ENCODE data around the gene TRIM63.
A peak's percentile ranks its signal among the peaks of the same experiment; 100 is the strongest.

The TRIM63 gene

DNA sequence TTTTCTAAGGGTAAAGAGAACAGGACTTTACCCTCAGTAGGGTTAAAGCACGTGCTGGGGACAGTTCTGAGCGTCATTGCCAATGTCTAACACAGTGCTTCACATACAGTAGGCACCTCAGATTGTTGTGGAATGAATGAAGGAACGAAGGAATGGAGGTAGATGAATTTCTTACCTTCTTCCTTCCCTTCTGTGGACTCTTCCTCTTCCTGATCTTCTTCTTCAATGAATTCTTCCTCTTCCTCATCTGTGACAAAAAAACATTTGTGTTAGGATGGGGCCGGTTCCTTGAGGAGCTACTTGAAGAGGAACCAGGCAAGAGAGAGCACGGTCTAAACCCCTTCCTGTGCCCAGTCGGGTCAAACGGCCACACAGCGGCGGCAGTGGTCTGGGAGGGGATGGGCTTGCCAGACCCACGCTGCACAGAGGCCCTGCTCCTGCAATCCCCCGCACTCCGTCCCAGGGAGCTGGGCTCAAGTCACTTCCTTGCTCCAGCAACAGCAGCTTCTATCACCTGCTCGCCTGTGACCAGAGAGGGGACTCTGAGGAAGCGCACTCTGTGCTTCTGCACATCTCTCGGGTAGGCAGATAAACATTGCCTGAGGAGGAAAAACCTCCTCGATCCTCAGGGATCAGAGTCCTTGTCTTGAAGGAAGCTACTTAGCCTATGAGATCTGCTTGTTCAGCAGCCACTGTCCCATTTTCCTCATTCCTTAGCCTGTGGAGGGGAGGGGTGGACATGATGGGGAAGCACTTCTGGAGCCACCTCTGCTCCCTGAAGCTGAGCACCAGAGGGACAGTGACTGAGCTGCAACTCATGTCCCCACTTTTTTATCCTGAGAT is 13.5 kb downstream of the TRIM63 start:
- no peak for DNase-seq

- no peak for DNase-seq
Measured at GRCh38 chr1:26050248-26050640, 17.2 kb downstream of the TRIM63 start.

DNA sequence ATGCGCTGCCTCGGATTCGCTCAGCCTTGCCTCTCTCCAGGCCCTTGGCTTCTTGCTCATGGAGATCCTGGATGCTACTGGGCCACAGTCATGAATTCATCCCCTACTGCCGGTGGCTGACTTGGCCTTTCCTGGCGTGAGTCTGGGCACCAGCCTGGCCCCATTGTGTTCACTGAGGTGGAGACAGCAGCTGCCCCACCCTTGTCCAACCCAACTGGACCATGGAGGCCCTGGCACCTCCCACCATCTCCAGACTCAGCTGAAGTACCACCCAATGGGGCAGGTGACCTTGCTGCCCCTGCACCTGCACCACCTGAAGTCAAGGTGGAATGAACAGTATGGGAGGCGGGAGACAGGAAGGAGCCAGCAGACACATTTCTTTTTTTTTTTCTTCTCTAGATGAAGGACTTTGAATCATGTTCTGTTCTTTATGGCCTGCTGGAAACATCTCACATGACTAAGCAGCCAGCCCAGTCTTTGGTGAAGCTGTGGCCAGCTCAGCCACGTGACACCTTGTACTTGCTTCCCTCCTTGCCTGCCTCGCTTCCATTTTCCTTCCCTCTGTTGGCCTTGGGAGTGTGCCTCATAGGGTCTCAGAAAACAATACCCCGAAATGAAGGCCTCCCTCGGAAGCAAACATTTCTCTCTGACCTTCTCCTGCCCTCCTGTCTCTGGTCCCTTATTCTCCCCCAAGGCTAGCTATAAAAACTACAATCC is 17.7 kb downstream of the TRIM63 start:
- no peak for DNase-seq

GRCh38 chr1:26047278-26047874 is 20.1 kb downstream of the TRIM63 start:
- DNase-seq, result no peak

GRCh38 chr1:26046246-26047095 is 21.0 kb downstream of the TRIM63 start:
- no peak for DNase-seq

GRCh38 chr1:26045722-26046245 is 21.6 kb downstream of the TRIM63 start, which contains the start of gene SLC30A2:
TSS of gene SLC30A2 (minus strand) at chr1:26046118. CDS start at chr1:26045896, 222 bp downstream.
- DNase-seq, result no peak

DNA sequence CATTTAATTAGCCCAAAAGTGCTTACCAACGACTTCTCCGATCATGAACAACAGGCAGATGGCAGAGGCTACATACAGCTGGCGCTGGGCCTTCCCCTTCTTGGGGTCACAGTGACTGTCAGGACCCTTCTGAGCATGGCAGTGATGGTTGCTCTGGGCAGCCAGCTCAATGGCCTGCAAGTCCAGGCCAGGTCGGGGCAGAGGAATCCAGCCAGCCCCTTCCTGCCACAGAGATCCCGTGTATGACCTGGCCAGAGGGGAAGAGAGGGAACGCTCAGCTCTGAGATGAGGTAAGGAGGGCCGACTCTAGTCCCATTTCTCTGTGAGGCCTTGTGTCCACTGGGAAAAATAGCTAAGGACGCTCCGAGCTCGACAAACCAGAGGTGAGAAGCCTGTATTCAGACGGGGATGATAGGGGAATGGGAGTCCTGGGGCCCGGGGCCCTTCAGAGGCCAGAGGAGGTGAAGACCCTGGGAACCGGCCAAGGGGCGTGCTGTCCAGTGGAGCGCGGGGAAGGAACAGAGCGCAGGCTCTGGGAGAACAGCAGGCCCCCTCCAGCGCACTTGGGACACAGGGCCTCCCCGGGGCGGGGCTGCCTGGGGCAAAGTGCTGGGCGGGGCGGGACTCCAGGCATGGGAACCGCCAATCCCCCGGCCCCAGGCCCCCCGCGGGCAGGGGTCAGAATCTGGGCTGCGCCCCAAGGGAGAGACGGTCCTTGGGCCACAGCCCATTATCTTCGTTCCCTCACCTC is 22.3 kb downstream of the TRIM63 start:
- no peak for DNase-seq

GRCh38 chr1:26044414-26044813 is 23.0 kb downstream of the TRIM63 start:
- DNase-seq, result no peak

DNA sequence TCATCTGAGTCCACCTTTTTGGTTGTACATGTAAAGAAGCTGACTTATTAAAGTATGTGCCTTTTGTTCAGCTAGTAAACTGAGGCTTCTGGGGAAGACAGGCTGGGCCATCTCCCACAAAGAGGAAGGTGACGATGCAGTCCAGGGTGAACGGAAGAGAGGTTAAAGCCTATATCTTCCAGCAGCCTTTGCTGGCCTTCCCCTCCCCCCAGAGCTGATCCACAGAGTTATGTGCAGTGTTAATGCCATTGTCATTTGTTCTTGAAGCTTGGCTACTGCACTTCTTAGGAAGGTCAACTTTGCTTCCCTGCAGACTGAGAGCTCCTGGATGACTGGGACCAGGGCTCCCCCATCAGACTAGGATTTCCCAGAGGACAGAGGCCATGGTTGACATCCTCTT is 23.7 kb downstream of the TRIM63 start:
- no peak for DNase-seq

DNA sequence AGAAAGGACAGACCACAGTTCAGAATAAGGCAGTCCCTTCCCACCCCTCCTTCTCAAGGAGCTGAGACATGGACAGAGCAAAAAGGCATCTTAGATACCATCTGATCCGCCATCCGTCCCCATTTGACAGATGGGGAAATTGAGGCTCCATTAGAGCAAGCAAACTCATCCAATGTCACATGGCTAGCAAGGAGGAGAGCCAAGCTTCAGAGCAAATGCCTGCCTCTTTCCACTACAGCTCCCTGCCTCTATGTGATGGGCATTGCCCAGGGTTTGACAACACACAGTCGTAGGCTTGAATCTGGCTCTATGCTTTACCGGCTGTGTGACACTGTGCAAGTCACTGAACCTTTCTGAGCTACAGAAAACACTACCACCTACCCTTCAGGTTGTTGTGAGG is 25.5 kb downstream of the TRIM63 start:
- no peak for DNase-seq

DNA sequence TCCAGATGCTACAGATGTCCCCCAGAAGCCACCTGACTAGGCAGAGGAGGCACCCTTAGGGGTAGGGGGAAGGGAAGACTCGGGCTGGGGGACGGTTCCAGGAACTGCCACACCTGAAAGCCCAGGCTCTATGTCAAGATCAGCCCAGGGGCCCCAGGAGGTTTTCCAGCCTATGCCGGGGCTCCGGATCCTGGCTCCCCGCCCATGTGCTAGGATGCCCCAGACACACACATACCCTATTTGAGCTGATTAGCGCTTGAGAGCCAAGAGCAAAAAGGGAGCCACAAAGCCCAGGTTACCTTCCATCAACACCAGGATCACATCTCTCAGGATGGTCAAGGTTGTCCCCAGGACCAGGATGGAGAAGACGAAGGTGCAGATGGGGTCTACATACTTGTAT is 26.0 kb downstream of the TRIM63 start:
- no peak for DNase-seq

DNA sequence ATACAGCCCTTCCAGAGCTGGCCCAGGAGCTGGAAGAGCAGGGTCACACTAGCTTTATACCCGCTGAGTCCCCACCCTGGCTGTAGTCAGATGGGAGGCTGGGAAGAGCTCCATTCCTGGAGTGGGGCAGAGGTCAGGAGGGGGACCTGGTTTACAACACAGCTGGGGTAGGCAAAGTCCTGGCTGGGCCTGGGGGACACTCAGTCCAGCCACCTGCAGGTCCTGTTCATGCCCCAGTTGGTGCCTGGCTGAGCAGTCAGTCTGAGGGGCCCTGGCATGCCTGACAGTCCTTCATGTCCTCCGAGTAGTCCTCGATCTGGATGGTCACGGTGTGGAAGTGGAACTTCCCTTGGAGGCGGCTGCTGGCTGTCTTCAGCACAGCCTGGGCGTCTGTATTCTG is 28.5 kb downstream of the TRIM63 start:
- DNase-seq, result no peak

DNA sequence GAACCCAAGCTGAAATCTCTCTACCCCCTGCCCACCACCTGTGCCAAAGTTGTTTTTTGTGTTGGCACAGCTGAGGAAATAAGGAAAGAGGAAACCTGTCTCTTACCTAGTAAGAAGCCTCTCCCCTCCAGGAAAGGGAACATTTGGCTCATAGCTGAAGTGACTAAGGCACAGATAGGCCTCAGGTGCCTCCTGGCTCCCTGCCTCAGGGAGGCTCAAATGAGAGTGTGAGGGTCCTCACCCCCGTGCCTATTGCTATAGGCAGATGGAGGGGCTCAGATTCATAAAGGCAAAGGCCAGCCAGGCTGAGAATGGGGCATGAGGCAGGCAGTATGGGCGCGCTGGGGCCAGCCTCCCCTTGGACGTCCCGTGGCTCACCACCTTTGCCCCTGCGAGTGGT is 29.0 kb downstream of the TRIM63 start:
- no peak for DNase-seq

- DNase-seq, result no peak
Measured at GRCh38 chr1:26037904-26038303, 29.5 kb downstream of the TRIM63 start.

DNA sequence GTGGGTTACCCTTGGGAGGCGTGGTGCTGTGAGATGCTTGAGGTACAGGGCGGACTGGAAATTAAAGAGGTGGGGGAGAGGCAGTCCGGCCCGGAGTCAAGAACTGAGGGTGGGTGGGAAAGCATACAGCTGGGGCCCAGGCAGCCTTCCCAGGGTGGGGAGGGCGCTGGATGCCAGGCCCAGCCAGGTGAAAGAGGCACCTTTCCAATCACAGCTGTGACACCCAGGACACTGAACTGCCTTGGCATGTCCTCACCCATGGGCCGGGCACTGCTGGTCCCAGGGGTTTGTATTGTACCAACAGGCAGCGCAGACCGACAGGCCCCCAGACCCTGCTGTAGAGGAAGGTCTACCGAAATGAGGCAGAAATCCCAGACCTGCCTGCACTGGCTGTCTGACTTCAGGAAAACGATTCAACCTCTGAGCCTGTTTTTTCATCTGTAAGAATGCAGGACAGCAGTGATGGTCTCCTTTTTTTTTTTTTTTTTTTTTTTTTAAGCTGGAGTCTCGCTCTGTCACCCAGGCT is 30.6 kb downstream of the TRIM63 start:
- no peak for DNase-seq

- peak; percentile 62 for DNase-seq
Measured at GRCh38 chr1:26035959-26036755, 31.3 kb downstream of the TRIM63 start.

GRCh38 chr1:26035203-26035958 is 32.0 kb downstream of the TRIM63 start:
- DNase-seq, result peak; percentile 87

DNA sequence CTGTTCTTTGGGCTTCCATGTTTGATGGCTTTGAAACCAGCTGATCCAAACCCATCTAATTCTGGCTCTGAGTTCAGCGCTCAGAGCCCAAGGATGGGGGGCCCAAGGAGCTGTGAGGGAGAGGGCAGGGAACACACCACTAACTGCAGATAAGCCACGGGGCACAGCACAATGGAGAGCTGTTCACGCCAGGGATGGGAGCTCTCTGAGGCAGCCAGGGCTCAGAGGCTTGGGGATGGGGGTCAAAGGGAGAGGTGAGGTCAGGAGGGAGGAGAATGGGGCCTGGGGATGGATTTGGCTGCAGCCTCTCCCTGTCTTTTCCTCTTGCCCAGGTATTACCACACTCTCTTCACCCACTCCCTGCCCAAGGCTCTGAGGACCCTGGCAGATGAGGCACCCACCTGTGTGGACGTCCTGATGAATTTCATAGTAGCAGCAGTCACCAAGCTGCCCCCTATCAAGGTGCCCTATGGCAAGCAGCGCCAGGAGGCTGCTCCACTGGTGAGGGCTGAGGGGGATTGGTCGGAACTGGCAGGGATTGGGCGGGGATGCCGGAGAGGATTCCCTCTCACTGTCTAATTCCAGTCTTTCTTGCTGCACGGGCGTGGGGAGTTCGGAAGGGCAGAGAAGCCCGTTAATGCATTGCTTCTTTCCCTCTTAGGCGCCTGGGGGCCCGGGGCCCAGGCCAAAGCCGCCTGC is 32.8 kb downstream of the TRIM63 start:
- no peak for DNase-seq

- DNase-seq, result no peak
Measured at GRCh38 chr1:26032656-26033357, 34.6 kb downstream of the TRIM63 start.
